Measurements from ENCODE around the gene ABR. TPM values are rescaled to one million over a fixed set of nuclear protein-coding genes. Genes with fewer than 3 reads are reported as not detected.

The ABR gene
- total and polyA plus RNA-seq, 2 of the 8 experiments (the other 6 are each of a cell fraction or from before 2014, with no cell fraction given), result 44.8 to 47.2 TPM

DNA sequence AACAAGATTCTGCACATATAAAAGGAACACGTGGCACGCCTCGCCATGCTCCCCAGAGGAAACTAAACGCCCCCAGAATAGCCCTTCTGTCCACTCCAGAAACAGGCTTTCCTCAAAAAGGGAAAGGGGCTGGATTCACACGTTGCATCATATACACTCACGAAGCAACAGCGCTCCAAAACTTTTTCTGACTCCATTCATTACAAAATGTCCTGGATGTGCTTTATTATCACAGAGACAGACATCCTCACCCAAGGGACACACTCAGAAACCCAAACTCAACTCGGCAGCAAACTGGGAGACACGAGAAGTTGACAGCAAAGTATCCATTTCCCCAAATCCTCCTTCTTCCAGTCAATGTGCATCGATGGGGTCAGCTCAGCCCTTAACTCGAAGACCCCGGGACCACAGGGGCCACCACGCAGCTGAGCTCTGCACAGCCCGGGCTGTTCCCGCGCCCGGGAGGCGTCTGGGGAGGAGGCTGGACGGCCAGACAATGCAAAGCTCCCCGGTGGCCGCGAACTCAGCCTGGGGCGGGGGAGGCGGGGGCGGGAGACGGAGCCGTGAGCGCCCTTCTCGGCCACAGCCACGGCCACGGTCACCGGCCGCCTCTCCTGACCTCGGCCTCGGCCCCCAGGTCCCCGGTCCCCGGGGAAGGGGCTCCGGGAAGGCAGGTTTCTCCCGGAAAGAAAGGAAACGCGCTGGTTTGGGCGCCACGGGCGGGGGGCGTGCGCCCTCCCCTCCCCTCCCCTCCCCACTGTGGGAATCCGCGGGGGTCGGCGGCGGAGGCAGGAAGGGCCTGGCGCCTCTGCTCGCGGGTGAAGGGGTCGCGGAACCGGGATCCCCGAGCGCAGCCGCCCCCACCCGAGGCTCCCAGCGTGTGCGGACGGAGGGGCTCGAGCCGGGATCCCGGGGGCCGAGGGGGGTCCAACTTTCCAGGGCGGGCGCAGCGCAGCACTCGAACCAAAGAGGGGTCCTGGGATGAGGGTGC lies 201.4 kb downstream of the ABR start (continued):
- no peak for TF ChIP-seq CHD7 (IDR thresholded peaks at IDR 0.05; ENCODE audit: insufficient replicate concordance, low read length)
- 0 out of 4 replicates have a peak, but pooled peaks have one; percentile 17 to 33 for TF ChIP-seq HDAC2 (IDR thresholded peaks at IDR 0.05; ENCODE audit: borderline replicate concordance in 1 of 2, low read depth in 2 of 2, low read length in 2 of 2)
- TF ChIP-seq NANOG (IDR thresholded peaks at IDR 0.05; ENCODE audit: insufficient read depth, low read depth, low read length, poor library complexity, severe bottlenecking), result no peak
- peak; percentile 30; the same call in 1 of the 2 replicates for TF ChIP-seq MAX (IDR thresholded peaks at IDR 0.05)
- TF ChIP-seq SP2 (IDR thresholded peaks at IDR 0.05; ENCODE audit: low read length), result no peak
- no peak for TF ChIP-seq ZNF274 (IDR thresholded peaks at IDR 0.05; ENCODE audit: borderline replicate concordance, extremely low read depth, low read length)
